22Rv1 (cell line): Measurements from ENCODE around the gene IL1RL2.
A peak's percentile ranks its signal among the peaks of the same experiment; 100 is the strongest.

ENCODE experiments used
- ZFX ChIP-seq: fragments of 450-650 bp; IDR thresholded peaks from 2 replicates; pipeline ENCODE4 v1.6.1; 2017; ENCODE audit warnings: antibody characterized with exemption, borderline replicate concordance
- TF ChIP-seq, protein P1 (sequence below): fragments of 450-650 bp; IDR thresholded peaks from 2 replicates; pipeline ENCODE4 v1.5.1; 2017; ENCODE audit warnings: mild to moderate bottlenecking

DNA sequence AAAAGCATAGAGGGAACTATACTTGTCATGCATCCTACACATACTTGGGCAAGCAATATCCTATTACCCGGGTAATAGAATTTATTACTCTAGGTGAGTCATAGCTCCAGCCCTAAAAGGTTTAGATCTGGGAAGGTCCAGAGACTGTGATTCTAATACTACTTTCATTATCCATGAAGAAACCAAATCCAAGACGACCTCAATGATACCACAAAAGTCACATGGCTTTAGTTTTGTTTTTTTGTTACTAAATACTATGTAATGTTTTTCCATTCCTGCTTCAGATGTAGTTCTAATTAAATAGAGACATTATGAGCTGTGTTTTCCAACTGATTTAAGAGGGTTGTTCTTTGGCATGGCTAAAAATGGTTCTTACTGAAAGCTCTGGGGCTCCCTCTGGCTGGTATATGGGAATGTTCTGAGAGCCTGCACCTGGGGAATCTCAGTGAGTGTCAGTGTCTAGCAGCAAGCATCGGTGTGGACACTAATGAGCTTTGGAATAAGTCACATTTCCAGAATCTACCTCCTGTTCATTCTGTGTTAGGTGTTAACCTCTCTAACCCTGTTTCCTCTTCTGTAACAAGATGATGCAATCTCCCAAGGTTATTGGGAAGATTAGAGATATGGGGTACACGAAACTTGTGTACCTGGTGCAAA is 20.5 kb upstream of the IL1RL2 start:
- TF ChIP-seq, protein P1, sequence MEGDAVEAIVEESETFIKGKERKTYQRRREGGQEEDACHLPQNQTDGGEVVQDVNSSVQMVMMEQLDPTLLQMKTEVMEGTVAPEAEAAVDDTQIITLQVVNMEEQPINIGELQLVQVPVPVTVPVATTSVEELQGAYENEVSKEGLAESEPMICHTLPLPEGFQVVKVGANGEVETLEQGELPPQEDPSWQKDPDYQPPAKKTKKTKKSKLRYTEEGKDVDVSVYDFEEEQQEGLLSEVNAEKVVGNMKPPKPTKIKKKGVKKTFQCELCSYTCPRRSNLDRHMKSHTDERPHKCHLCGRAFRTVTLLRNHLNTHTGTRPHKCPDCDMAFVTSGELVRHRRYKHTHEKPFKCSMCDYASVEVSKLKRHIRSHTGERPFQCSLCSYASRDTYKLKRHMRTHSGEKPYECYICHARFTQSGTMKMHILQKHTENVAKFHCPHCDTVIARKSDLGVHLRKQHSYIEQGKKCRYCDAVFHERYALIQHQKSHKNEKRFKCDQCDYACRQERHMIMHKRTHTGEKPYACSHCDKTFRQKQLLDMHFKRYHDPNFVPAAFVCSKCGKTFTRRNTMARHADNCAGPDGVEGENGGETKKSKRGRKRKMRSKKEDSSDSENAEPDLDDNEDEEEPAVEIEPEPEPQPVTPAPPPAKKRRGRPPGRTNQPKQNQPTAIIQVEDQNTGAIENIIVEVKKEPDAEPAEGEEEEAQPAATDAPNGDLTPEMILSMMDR, result peak; percentile 41
- TF ChIP-seq ZFX, result no peak
